ENCODE measurements around the gene TBC1D22A. TPM values are rescaled to one million over a fixed set of nuclear protein-coding genes. Genes with fewer than 3 reads are reported as not detected.

Gene TBC1D22A
- total RNA-seq, 1 donor from 2014 or later: 20.1 TPM

DNA sequence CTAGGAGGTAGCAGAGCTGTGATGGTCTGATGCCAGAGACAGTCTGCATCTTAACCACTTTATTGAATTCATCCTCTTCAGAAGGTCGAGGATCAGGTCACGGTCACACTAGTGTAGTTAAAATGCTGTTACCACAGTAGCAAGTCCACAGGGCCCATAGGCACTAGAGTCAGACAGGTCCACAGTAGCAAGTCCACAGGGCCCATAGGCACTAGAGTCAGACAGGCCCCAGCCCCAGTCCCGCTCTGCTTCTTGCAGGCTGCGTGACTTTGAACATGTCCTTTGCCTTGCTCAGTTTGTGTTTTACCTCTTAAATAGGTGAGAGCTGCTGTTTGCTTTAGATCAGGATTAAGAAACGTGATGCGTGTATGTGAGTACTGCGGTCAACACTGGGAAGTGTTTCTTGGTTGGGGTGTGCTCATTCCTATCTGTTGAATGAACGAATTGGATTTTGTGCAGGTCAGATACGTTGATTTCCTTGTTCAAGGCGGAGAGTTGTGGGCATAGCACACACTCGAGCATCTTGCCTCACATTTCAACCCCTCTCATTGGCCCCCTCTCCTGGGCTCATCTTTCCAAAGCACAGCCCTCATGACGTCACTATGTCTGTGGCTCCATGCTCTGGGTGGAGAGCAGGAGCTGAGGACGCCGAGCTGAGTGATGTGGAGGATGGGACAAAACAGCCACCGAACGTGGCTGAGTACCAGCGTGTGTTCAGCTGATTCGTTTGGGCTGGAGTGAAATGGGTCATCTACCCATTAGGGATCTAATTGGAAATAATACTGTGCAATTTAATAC is 191.7 kb downstream of the TBC1D22A start:
- intact Hi-C loops (cut with DNase I): no loop called here
- no peak for DNase-seq (ENCODE audit: low spot score)

DNA sequence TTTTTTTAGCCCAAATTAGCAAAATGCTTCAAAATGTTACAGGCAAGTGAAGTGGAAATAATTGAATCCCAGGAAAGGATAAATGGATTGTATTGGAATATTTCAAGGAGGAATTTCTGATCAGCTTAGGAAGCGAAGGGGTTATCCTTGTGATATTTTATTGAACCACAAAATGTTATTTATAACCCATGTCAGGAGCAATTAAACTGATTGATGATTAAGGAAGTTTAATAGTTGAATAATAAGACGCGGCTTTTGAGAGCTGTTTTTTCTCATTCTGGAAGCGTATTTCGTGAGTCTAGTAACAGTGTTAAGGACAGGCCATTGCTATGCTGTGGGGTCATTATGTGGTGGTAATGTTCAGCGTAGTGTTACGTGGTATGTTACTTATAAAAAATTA is 192.3 kb downstream of the TBC1D22A start:
- intact Hi-C loops (cut with DNase I): no loop called here
- DNase-seq (ENCODE audit: low spot score): no peak

DNA sequence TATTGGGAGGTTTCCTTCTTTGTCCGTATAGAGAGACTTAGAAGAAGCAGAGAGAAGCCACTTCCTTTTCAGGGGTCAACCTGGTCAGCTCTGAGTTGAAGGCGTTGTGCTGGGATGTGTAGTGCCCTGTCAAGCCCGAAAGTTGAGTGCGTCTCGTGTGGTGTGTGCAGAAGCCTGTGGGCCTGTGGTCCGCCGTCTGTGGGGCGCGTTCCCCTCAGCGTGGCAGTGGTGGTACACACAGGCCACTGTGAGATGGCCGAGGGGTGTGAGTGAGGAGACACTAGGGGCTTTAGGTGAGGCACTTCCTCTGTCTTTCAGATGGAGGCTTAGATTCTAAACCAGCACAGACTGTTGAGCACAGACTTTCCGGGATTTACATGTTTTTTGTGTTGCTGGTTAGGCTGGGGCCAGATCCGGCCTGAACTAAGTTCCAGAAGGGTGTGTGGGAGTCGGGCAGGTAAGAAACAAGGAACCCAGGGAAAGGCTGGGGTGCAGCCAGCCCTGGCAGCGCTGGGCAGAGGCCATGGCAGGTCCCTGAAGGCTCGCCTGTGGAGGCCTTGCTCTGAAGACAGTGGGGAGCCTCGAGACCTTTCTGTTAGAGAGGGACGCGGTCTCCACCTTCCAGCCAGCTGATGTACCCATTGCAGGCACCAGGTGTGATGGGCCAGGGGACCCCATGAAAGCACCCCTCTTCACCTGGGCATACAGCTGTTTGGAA is 194.2 kb downstream of the TBC1D22A start:
- DNase-seq (ENCODE audit: low spot score): no peak
- intact Hi-C loops (cut with DNase I): no loop called here

DNA sequence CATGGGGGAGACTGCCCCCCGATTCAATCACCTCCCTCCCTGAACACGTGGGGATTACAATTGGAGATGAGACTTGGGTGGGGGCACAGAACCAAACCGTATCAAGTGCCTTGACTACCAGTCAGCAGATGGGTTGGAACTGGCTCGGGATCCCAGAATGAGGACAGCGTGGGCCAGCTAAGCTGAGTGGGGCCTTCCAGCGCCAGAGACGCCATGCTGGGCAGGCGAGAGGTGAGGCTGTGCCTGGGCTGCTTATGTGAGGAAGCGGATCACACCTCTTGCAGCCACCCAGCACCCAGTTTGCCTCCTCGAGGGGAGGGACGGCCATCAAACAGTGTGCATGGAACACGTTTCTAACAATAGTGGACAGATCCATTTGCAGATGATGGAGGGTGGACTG is 195.1 kb downstream of the TBC1D22A start:
- intact Hi-C loops (cut with DNase I): no loop called here
- no peak for DNase-seq (ENCODE audit: low spot score)

DNA sequence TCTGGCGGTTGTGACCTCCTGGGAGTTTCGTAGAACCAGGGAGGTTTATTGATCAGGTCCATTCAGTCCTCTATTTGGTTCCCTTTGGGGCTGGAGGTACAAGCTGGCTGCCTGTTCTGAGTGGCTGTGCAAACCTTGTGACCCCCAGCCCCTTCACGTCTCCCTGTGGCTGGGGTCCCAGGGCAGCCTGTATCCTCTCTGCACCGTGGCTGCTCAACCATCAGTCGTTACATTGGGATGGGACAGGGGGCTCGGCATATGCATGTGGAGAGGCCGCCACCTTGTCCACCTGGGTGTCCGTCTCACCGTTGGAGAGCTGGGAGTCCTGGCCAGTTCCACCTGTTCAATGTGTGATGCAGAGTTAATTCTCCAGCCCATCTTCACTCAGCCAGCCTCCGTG is 195.7 kb downstream of the TBC1D22A start:
- intact Hi-C loops (cut with DNase I): no loop called here
- no peak for DNase-seq (ENCODE audit: low spot score)

DNA sequence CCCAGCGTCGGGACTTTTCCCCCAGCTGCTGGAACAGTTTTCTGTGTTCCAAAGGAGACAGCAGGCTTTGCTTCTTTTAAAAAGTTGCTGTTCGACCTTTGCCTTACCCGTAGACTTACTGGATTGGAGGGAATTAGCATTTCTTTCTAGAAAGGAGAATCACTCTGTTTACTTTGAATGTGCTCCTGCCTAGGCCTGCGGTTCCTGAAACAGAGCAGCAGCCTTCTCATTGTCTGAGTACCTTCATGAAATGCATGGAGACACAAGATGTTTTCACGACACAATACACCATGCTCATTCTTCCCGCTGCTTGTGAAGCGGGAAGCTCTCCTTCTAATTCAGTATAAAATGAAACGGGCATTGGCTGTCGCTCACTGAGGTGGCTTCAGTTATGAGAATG is 196.2 kb downstream of the TBC1D22A start:
- DNase-seq (ENCODE audit: low spot score): no peak
- intact Hi-C loops (cut with DNase I): no loop called here

DNA sequence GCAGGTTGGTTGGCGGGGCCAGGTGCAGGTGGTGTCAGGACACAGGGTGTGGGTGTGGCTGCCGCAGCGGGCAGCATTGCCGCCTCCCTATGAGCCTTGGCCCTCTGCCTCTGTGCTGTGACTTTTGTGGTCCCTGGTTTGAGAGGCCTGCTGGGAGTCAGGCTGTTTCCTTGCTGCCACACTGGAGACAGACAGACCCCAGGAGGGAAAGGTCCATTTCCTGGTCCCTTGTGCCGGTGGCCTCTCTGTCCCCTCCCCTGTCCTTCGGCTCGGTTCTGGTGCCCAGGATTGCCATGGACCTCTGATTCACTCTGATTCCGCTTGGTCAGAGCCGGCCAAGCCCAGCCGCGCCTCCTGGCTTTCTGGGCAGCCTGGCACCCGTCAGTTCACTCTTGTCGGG is 196.9 kb downstream of the TBC1D22A start:
- DNase-seq (ENCODE audit: low spot score): no peak
- intact Hi-C loops (cut with DNase I): no loop called here

DNA sequence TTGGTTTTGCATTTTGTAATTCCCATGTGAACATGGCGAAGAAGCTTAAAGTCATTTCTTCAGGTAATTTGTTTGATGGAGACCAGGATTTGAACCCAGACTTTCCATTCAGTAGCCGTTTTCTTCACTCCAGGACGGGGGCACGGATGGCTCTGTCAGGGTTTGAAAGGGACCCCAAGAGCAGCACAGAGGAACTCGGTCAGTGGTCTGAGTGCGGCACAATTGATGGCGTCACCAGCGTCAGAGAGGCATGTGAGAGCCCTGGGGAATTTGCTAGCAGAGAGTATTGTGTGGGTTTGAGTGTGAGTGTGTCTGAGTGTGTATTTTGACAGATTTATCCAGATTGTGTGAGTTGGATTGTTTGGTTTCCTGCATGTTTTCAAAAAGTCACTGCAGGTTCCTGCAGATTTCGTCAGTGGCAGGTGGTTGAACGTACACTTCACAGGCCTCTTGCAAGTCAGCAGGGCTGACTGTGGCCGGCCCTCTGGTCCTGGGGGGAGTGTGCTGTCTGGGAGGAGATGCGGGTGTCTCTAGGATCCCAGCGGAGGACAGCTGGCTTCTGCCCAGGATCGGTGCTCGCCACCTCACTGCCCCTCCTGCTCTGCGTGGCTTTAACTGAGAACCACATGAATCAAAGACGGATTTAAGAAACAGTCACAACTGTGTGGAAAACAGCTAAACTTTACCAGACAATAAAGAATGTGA is 199.3 kb downstream of the TBC1D22A start:
- no peak for DNase-seq (ENCODE audit: low spot score)
- intact Hi-C loops (cut with DNase I): no loop called here

DNA sequence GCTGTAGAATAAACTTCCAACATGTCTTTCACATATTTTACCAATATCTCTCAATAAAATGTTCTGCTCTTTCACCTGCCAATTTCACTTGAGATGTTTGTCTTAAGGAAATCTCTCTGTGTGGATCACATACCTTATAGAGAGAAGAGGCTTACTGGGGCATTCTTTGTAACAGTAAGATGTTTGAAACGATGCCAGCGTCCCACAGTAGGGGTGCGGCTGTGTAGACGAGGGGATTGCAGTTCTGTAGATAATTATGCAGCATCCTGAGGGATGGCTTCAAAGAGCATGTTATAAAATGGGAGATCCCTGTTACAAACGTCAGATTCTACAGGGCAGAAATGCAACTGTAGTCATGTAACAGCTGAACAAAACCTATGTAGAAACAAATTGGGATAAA is 200.0 kb downstream of the TBC1D22A start:
- DNase-seq (ENCODE audit: low spot score): no peak
- intact Hi-C loops (cut with DNase I): no loop called here

DNA sequence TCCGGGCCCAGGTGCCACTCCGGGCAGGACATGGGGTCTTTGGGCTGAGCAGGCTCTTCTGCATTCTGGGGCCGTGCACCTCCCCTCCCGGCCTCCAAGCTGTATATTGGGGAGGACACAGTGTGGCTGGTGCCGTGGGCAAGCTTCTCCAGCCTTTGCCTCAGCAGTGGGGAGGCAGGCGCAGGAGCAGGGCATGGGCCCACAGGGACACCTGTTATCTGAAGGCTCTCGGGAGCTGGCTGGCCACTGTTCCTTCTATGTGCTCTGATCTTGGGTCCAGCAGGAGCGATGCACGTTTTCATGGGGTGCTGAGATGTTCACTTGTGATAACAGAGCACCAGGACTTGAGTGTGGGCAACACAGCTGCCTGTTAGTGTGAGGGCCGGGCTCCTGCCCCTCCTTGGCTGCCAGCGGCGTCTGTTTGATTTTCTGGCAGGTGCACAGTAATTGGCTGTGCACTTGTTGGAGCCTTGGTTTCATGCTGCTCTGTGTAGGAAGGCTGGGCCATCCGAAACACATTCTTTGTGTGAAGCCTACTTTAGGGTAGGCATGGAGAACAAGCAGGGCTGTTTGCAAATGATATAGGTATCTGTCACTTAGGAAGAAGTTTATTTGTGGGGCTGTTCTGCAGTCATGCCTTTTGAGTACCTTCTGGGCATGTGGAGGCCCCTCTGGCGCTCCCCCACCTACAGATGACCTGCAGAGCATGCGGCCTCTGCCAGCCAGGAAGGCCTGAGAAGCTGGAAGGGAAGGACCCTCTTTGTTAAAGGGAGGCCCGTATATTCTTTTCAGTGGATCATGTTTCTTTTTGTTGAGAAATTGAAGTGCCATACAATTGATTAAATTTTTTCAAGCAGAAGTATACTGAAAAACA is 201.5 kb downstream of the TBC1D22A start:
- intact Hi-C loops (cut with DNase I): no loop called here
- no peak for DNase-seq (ENCODE audit: low spot score)

DNA sequence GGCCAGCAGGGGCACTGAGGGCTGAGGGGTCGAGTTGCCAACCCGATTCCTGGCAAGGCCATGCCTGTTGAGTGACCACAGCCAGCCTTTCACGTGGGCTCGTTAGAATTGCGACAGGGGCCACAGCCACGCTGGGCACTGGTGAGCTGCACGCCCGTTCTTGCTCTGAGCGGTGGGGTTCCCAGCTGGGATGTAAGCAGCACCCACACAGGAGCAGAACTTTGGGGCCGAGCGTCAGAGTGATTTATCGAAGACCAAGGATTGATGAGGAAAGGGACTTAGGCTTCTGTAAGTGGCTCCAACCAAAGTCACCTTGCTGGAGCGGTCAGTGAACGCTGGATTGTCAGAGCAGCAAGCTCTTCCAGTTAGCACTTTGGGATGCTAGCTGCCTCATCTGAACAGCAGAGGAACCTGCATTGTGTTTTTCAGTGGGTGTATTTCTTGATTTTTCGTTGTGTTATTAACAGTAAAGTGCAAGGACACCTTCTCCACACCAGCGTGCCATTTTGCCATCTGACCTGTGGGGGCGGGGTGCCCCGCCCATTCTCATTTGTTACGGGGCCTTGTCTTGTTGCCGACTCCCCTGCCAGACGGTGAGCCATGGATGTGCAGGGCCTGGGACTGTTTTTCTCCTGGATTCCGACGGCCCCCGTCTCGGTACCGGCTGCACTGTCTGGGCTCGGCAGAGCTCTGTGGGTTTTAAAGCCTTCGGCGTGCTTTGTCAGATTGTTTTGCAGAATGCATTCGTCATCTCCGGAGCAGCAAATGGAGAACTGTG is 202.5 kb downstream of the TBC1D22A start:
- no peak for DNase-seq (ENCODE audit: low spot score)
- intact Hi-C loops (cut with DNase I): no loop called here

DNA sequence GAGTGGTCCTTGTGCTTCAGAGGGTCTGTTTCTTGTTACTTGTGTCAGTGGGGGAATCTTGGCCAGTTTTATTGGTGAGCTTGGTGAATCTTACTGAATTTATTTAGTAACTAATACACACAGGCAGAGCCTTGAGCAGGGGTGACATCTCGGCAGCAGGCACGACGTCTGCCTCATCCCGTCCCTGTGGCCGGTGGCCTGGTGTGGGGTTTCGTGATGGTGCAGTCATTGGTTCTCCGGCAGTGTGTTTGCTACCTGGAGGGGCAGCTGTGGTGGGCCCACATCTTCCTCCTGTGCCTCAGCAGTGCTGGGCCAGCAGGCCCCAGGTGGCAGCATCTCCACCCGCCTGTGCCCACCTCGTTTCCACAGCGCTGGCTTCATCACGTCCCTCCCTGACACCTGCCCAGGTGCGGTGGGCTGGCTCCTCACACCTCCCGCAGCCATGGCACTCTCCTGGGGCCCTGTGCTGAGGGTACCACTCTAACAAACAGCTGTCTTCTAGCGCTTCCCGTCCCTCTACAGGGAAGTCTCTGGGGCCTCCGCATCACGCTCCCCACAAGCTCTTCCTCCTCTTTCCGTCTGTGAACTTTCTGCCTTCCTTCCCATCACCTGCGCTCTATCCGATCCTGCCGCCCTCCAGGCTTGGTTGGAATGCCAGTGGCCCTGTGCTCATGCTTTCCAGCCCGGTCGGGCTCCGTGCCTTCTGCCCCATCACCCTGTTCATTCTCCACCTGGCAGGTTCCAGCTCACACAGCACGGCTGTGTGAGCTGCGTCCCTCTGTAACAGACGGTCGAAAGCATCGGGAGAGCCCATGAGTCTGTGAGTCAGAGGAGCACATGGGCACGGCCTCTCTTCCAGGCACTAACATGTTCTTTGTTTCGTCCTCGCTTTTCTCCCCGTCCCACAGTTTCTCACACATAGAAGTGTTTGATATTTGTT is 203.4 kb downstream of the TBC1D22A start:
- no peak for DNase-seq (ENCODE audit: low spot score)
- intact Hi-C loops (cut with DNase I): no loop called here

DNA sequence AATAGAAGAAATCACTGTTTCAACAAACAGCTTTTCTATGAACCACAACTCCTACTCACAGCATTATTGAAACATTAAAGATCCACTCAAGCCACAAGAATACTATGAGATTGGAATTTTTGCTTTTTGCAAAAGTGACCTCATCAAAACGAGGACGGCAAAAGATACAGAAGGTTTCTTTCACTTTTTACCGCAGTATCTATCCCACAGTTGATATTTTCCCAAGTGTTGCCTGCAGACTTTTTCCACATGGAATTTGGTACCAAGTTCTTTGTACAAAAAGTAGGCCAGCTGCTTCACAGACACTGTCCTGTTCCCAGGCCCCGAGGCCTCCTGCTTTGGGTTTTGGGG is 204.0 kb downstream of the TBC1D22A start:
- intact Hi-C loops (cut with DNase I): no loop called here
- DNase-seq (ENCODE audit: low spot score): no peak

DNA sequence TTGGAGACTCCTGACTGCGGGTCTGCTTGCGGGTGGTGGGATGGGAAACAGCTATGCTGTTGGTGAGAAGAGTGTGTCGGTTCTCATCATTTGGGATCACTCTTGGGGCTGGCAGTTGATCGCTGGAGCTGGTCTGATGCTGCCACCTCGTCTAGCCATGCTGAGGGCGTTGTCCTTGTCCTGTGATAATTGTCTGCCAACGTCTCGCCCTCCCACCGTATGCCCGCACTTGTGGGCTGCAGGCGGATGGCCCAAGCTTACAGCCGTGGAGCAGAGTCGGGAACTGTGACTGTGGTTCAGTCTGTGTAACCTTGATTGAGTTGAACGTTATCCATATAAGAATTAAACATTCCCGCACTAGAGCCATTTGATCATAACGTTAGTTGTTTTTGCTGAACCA is 204.4 kb downstream of the TBC1D22A start:
- intact Hi-C loops (cut with DNase I): no loop called here
- peak; percentile 43 for DNase-seq (ENCODE audit: low spot score)

DNA sequence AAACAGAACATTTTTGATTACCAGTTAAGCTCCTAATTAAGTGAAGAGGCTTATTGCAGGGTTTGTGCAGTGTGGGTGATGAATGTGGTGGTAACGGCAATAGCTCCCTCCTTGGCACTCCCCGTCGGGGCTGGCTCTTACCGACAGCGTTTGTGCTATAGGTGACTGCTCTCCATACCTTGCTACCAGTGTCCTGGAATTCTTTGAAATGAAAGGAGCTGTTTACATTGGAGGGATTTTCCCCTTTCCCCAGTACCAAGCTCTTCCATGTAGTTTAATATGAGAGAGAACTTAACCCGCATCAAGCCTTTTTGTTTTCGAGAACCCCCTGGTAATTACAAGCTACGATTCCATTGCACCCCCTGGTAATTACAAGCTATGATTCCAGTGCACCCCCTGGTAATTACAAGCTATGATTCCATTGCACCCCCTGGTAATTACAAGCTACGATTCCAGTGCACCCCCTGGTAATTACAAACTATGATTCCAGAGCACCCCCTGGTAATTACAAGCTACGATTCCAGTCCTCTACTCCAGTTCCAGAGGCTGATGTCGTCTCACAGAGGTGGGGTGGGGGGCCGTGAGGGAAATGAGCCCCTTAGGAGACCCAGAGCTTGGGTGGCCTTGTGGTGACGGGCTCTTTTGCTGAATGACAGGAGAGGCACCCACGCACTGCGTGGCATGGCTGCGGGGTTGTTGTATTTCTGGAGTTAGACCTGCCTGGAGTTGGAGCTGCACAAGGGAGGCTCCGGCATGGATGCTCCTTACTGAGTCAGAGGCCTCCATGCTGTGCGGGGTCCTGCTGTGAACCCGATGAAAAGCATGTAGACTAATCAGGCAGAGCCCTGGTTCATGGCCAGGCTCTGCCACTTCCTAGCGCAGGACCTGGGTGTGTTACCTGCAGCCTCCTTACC is 205.3 kb downstream of the TBC1D22A start:
- no peak for DNase-seq (ENCODE audit: low spot score)
- intact Hi-C loops (cut with DNase I): no loop called here

DNA sequence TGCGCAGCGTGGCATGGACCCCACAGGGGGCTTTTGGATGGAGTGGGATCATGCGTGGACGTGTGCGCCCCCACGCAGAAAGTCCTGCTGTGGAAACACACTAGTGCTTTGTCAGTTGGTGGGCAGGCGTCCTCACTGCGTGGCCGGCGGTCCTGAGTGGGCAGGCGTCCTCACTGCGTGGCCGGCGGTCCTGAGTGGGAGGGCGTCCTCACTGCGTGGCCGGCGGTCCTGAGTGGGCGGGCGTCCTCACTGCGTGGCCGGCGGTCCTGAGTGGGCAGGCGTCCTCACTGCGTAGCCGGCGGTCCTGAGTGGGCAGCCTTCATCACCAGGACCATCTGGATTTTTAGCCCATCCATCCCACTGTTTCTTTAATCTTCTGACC is 205.9 kb downstream of the TBC1D22A start:
- intact Hi-C loops (cut with DNase I): no loop called here
- DNase-seq (ENCODE audit: low spot score): no peak

DNA sequence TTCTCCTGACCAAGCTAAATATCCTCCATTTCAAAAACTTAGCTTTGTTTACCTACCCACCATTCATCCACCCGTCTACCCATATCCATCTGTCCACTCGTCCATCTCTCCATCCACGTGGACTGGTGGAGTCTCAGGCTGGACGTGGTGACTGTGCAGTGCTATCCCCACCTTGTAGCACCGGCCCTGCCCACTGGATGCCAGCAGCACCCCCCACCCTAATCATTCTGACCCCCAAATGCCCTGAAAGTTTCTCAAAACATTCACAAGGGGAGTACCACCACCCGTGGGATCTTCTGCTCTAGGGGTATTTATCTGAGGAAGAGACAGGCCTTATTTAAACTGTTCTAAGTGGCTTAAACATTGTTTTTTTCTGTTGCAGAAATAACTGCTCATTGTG is 206.4 kb downstream of the TBC1D22A start:
- DNase-seq (ENCODE audit: low spot score): no peak
- intact Hi-C loops (cut with DNase I): no loop called here
